Measurements from ENCODE around the gene FKBP10. TPM values are rescaled to one million over a fixed set of nuclear protein-coding genes. Genes with fewer than 3 reads are reported as not detected.

The FKBP10 gene
- total and polyA plus RNA-seq, 4 donors, result 70.5 to 260 (median 156) TPM

Other genes with a start within 250 kb of the FKBP10 start
- gene KRT9, start 240.9 kb upstream of the FKBP10 start, total RNA-seq, result not detected
- under 1 TPM in 1 of 2 donors, not detected in 1; 0.18 TPM for gene KRT9, start 240.9 kb upstream of the FKBP10 start, polyA plus RNA-seq
- gene KRT14, start 226.1 kb upstream of the FKBP10 start, total RNA-seq, result 1 to 10 TPM in 1 of 2 donors, under 1 TPM in 1; 0.30 to 1.2 TPM
- 10 to 100 TPM in 1 of 2 donors, 1 to 10 TPM in 1; 4.4 to 46.7 TPM for gene KRT14, start 226.1 kb upstream of the FKBP10 start, polyA plus RNA-seq
- under 1 TPM; 0.30 to 0.65 TPM for gene KRT16, start 200.2 kb upstream of the FKBP10 start, total RNA-seq
- 10 to 100 TPM in 1 of 2 donors, 1 to 10 TPM in 1; 6.9 to 15.7 TPM for gene KRT16, start 200.2 kb upstream of the FKBP10 start, polyA plus RNA-seq
- gene KRT17, start 188.4 kb upstream of the FKBP10 start, total RNA-seq, result 1 to 10 TPM; 3.8 to 5.5 TPM
- 100 to 1,000 TPM in 1 of 2 donors, 10 to 100 TPM in 1; 33.2 to 126 TPM for gene KRT17, start 188.4 kb upstream of the FKBP10 start, polyA plus RNA-seq
- 100 to 1,000 TPM; 582 to 726 TPM for gene EIF1, start 124.1 kb upstream of the FKBP10 start, total RNA-seq
- gene EIF1, start 124.1 kb upstream of the FKBP10 start, polyA plus RNA-seq, result 100 to 1,000 TPM; 372 to 801 TPM
- gene GAST, start 100.7 kb upstream of the FKBP10 start, total RNA-seq, result not detected
- gene GAST, start 100.7 kb upstream of the FKBP10 start, polyA plus RNA-seq, result not detected
- under 1 TPM in 1 of 2 donors, not detected in 1; 0.06 TPM for gene HAP1, start 78.4 kb upstream of the FKBP10 start, total RNA-seq
- not detected for gene HAP1, start 78.4 kb upstream of the FKBP10 start, polyA plus RNA-seq
- 10 to 100 TPM; 35.7 to 41.0 TPM for gene JUP, start 26.3 kb upstream of the FKBP10 start, total RNA-seq
- 10 to 100 TPM; 48.3 to 64.3 TPM for gene JUP, start 26.3 kb upstream of the FKBP10 start, polyA plus RNA-seq
- gene P3H4, start 1.1 kb upstream of the FKBP10 start, total RNA-seq, result 10 to 100 TPM; 14.4 to 19.6 TPM
- gene P3H4, start 1.1 kb upstream of the FKBP10 start, polyA plus RNA-seq, result 10 to 100 TPM; 10.5 to 15.1 TPM
- 10 to 100 TPM; 43.5 to 64.3 TPM for gene NT5C3B, start 23.2 kb downstream of the FKBP10 start, total RNA-seq
- gene NT5C3B, start 23.2 kb downstream of the FKBP10 start, polyA plus RNA-seq, result 100 to 1,000 TPM; 100 to 155 TPM
- under 1 TPM; 0.36 TPM for gene KLHL10, start 24.8 kb downstream of the FKBP10 start, total RNA-seq
- gene KLHL10, start 24.8 kb downstream of the FKBP10 start, polyA plus RNA-seq, result under 1 TPM in 1 of 2 donors, not detected in 1; 0.97 TPM
- 10 to 100 TPM; 11.9 TPM for gene KLHL11, start 52.4 kb downstream of the FKBP10 start, total RNA-seq
- gene KLHL11, start 52.4 kb downstream of the FKBP10 start, polyA plus RNA-seq, result 1 to 10 TPM; 1.0 to 1.8 TPM
- gene ACLY, start 105.9 kb downstream of the FKBP10 start, total RNA-seq, result 100 to 1,000 TPM in 1 of 2 donors, 10 to 100 TPM in 1; 84.5 to 106 TPM
- gene ACLY, start 105.9 kb downstream of the FKBP10 start, polyA plus RNA-seq, result 10 to 100 TPM; 14.8 to 26.4 TPM
- 1 to 10 TPM in 1 of 2 donors, under 1 TPM in 1; 0.81 to 1.4 TPM for gene ODAD4, start 117.6 kb downstream of the FKBP10 start, total RNA-seq
- 1 to 10 TPM; 2.4 to 3.8 TPM for gene ODAD4, start 117.6 kb downstream of the FKBP10 start, polyA plus RNA-seq
- 10 to 100 TPM; 50.2 to 59.3 TPM for gene CNP, start 153.8 kb downstream of the FKBP10 start, total RNA-seq
- gene CNP, start 153.8 kb downstream of the FKBP10 start, polyA plus RNA-seq, result 10 to 100 TPM; 15.5 to 36.4 TPM
- gene DNAJC7, start 204.4 kb downstream of the FKBP10 start, total RNA-seq, result 10 to 100 TPM; 68.2 to 84.2 TPM
- gene DNAJC7, start 204.4 kb downstream of the FKBP10 start, polyA plus RNA-seq, result 10 to 100 TPM; 74.3 to 74.4 TPM
- 10 to 100 TPM; 25.3 to 28.5 TPM for gene NKIRAS2, start 207.1 kb downstream of the FKBP10 start, total RNA-seq
- gene NKIRAS2, start 207.1 kb downstream of the FKBP10 start, polyA plus RNA-seq, result 10 to 100 TPM; 23.0 to 25.3 TPM
- under 1 TPM; 0.32 to 0.96 TPM for gene C17orf113, start 237.6 kb downstream of the FKBP10 start, total RNA-seq
- gene C17orf113, start 237.6 kb downstream of the FKBP10 start, polyA plus RNA-seq, result under 1 TPM; 0.50 to 0.74 TPM